ENCODE results near the gene SRD5A3. TPM values are rescaled to one million over a fixed set of nuclear protein-coding genes. Genes with fewer than 3 reads are reported as not detected.

The SRD5A3 gene
- total and polyA plus RNA-seq, 9 of the 15 experiments (the other 6 are each of a cell fraction or from before 2014, with no cell fraction given): 2.5 to 37.0 (median 13.3) TPM

GRCh38 chr4:55395529-55396307 is 49.7 kb downstream of the SRD5A3 start, which contains the start of gene TMEM165 (continued):
- TF ChIP-seq FOXA3 (CRISPR knock-in tag; conservative IDR thresholded peaks at IDR 0.05 in 1 of 2, IDR thresholded peaks at IDR 0.05 in 1 of 2) (0 out of 4 replicates have a peak, but pooled peaks of 1 of the 2 experiments have one; percentile 15), MIER1 (IDR thresholded peaks at IDR 0.05; ENCODE audit: low read depth) (no peak), BCOR (IDR thresholded peaks at IDR 0.05) (peak; percentile 48; the same call in 1 of the 2 replicates), HDGF (IDR thresholded peaks at IDR 0.05) (no peak), MAFG (tag; conservative IDR thresholded peaks at IDR 0.05) (no peak), U2AF2 (optimal IDR thresholded peaks at IDR 0.05; ENCODE audit: low read depth, low read length) (no peak), ZNF395 (CRISPR knock-in tag; IDR thresholded peaks at IDR 0.05) (no peak; the same call in 1 of the 2 replicates), RBM22 (IDR thresholded peaks at IDR 0.05; ENCODE audit: low read depth, low read length, poor library complexity, severe bottlenecking) (no peak), CTBP1 (IDR thresholded peaks at IDR 0.05; ENCODE audit: borderline replicate concordance) (peak; percentile 99), HOMEZ (CRISPR knock-in tag; IDR thresholded peaks at IDR 0.05) (no peak), FOXA1 (IDR thresholded peaks at IDR 0.05; ENCODE audit: borderline replicate concordance) (no peak), ZNF592 (IDR thresholded peaks at IDR 0.05) (no peak; the same call in 1 of the 2 replicates), ZNF217 (CRISPR knock-in tag; IDR thresholded peaks at IDR 0.05) (no peak), ZZZ3 (IDR thresholded peaks at IDR 0.05) (no peak), TCFL5 (CRISPR knock-in tag; conservative IDR thresholded peaks at IDR 0.05) (no peak), NFXL1 (CRISPR knock-in tag; IDR thresholded peaks at IDR 0.05) (no peak), PURB (CRISPR knock-in tag; IDR thresholded peaks at IDR 0.05; ENCODE audit: low read depth) (no peak), GATA2 (CRISPR knock-in tag; IDR thresholded peaks at IDR 0.05) (no peak), SREBF1 (IDR thresholded peaks at IDR 0.05; ENCODE audit: borderline replicate concordance, low read depth, low read length) (no peak), CREM (IDR thresholded peaks at IDR 0.05; ENCODE audit: low read depth) (peak; percentile 84), FOXM1 (IDR thresholded peaks at IDR 0.05; ENCODE audit: low read depth) (no peak), FOXM1 (CRISPR knock-in tag; IDR thresholded peaks at IDR 0.05; ENCODE audit: low read depth) (no peak), RNF2 (IDR thresholded peaks at IDR 0.05) (0 out of 2 replicates have a peak, but pooled peaks have one; percentile 11)
